Left hindlimb (tissue), 1 donor: ENCODE results near the gene CAPZB.

ENCODE experiments used
- DNase-seq: peaks from one replicate; pipeline ENCODE4 v3.0.0-alpha.2; 2018

Gene CAPZB

GRCh38 chr1:19381261-19381660 is 104.1 kb downstream of the CAPZB start:
- DNase-seq: no peak

GRCh38 chr1:19377812-19378718 is 107.3 kb downstream of the CAPZB start:
- DNase-seq: no peak

- no peak for DNase-seq
Observed at GRCh38 chr1:19376428-19377372, 108.6 kb downstream of the CAPZB start.

- DNase-seq: no peak
Observed at GRCh38 chr1:19375631-19376400, 109.5 kb downstream of the CAPZB start.

GRCh38 chr1:19374926-19375325 is 110.4 kb downstream of the CAPZB start:
- no peak for DNase-seq

- no peak for DNase-seq
Observed at GRCh38 chr1:19374083-19374801, 111.1 kb downstream of the CAPZB start.

GRCh38 chr1:19373211-19374082 is 111.9 kb downstream of the CAPZB start:
- no peak for DNase-seq

- no peak for DNase-seq
Observed at GRCh38 chr1:19372602-19373001, 112.7 kb downstream of the CAPZB start.

- DNase-seq: no peak
Observed at GRCh38 chr1:19372136-19372514, 113.2 kb downstream of the CAPZB start.

- DNase-seq: no peak
Observed at GRCh38 chr1:19371226-19372135, 113.9 kb downstream of the CAPZB start.

- DNase-seq: no peak
Observed at GRCh38 chr1:19370453-19371170, 114.7 kb downstream of the CAPZB start.

- no peak for DNase-seq
Observed at GRCh38 chr1:19369396-19370090, 115.8 kb downstream of the CAPZB start.

GRCh38 chr1:19368964-19369363 is 116.4 kb downstream of the CAPZB start:
- no peak for DNase-seq

- no peak for DNase-seq
Observed at GRCh38 chr1:19368050-19368449, 117.3 kb downstream of the CAPZB start.

GRCh38 chr1:19367584-19368041 is 117.7 kb downstream of the CAPZB start:
- no peak for DNase-seq

- no peak for DNase-seq
Observed at GRCh38 chr1:19366599-19367536, 118.5 kb downstream of the CAPZB start.

GRCh38 chr1:19365721-19366120 is 119.6 kb downstream of the CAPZB start:
- no peak for DNase-seq
